DMS53 treated with DMSO at 0.1 percent for 48 hours (cell line): Measurements from ENCODE around the gene SPATC1L.
A peak's percentile ranks its signal among the peaks of the same experiment; 100 is the strongest.

Experiments
- DNase-seq: peaks from one replicate; lab custom pipeline; 2025; ENCODE audit not compliant: unreplicated experiment; lab: John Stamatoyannopoulos, UW

The SPATC1L gene

DNA sequence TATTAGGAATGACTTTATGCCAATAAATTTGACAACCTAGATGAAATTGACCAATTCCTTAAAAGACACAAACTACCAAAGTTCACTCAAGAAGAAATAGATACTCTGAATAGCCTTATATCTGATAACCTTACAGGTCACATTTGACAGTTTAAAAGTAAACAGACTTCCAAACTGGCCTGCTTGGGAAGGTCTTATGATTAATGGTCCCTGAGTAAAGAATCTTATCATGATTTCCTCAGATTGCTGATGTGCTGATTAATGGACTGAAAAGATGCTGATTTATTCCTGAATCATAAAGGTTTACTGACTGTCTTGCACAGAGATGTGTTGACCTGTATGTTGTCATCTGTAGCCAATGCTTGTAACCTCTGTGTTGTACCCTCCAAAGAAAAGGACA, 19.2 kb downstream of the SPATC1L start:
- no peak for DNase-seq

DNA sequence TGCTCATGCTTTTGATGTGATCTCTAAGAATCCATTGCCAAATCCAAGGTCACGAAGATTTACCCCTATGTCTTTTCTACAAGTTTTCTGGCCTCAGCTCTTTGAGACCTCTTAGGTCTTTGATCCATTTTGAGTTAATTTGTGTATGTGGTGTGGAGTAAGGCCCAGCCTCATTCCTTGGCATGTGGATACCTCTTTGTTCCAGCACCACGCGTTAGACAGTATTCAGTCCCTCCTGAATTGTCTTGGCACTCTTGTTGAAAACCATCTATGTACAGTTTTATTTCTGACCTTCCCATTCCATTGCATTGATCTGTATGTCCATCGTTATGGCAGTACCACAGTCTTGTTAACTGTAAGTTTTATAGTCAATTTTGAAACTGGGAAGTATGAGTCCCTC, 20.9 kb downstream of the SPATC1L start:
- DNase-seq: no peak

GRCh38 chr21:46161633-46162592, 22.3 kb downstream of the SPATC1L start:
- DNase-seq: no peak

DNA sequence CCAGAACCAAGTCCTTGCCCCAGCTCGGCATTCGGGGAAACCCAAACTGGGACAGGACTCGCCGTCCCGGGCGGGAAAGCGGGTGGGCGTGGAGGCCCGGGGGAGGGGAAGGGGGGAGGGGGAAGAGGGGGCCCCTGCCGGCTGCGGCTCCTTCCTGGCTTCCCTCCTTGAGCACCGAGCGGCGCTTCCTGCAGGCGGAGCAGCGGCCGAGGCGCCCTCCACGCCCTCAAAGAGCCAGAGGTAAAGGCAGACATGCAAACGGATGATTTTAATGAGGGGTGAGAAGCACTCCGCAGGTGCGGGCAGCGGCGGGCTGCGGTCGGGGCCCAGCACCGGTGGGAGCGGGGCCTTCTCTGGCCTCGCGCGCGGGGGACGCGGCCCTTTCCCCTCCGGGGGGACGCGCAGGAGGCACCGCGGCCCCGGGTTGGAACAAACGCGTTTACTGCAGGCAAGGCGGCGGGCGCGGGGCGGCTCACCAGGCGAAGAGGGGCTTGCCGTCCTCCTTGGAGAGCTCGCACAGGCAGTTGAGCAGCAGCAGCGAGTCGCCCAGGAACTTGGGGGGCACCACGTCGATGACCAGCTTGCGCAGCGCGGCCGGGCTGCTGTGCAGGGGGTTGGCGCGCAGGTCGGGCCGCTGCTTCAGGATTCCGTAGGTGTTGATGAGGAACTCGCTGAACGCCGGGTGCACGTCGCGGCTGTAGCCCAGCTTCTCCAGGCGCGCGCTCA, 23.2 kb downstream of the SPATC1L start:
- DNase-seq: no peak

GRCh38 chr21:46160657-46160906, 23.7 kb downstream of the SPATC1L start:
- no peak for DNase-seq

GRCh38 chr21:46159841-46160656, 24.2 kb downstream of the SPATC1L start:
- no peak for DNase-seq

DNA sequence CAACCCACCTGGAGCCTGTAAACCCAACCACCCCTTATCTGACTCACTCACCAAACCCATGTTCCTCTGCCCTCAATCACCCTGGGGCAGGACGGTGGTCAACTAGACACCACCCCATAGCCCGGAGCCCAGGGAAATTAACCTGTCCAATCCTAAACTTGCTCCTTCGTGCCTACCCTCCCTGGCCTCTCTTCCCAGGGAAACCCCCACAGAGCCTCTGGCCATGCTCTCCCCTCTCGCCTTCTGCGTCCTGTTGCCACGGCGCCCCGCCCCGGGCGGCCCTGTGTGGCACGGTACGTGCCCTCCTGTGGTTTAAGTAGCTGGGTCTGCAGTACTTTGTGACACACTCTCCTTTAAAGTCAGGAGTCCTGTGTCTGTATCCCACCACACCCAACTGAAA, 24.9 kb downstream of the SPATC1L start:
- no peak for DNase-seq

DNA sequence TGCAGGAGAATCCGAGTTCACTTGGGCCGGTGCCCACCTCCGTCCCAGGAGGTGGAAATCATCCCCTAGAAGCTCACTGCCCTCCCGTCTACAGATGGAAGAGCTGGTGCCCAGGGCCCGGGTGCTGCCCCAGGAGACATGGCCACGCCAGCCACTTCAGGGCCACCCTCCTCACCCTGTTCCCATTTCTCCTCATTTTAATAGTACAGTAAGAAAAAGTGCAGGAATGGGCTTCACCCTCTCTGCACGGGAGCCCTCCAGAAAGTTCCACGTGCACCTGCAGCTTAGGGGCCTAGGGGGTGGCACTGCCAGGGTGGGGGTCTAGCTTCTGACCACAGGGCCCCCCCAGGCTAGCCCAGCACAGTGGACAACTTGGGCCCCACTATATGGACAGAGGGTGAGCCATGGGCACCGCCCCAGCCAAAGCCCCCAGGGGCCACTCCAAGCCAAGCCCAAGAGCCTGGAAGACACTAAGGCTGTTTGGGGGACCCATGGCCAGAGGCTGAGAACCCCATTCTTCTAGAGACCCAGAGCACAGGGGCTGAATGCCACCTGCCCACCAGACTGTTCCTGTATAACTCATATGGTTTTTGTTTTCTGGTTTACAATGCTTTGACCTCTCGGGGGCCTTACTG, 25.5 kb downstream of the SPATC1L start:
- DNase-seq: no peak

DNA sequence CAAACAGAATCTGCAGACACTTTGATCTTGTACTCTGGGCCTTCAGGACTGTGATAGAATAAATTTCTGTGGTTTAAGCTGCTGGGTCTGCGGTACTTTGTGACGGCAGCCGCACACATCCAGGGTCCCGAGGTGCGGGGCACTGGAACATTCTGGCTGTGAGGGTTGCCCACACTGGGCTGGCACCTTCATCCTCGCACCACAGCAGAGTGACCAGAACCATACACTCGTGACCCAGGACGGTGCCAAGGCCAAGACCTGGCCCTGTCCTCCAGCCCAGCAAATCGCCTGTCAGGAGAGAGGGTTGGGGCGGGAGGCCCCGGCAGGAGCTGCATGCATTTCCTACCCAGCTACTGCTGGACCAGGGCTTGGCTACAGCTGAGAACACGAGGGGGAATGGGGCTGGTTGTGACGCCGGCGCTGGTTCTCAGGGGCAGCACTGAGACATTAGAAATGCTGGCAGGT, 26.2 kb downstream of the SPATC1L start:
- no peak for DNase-seq

DNA sequence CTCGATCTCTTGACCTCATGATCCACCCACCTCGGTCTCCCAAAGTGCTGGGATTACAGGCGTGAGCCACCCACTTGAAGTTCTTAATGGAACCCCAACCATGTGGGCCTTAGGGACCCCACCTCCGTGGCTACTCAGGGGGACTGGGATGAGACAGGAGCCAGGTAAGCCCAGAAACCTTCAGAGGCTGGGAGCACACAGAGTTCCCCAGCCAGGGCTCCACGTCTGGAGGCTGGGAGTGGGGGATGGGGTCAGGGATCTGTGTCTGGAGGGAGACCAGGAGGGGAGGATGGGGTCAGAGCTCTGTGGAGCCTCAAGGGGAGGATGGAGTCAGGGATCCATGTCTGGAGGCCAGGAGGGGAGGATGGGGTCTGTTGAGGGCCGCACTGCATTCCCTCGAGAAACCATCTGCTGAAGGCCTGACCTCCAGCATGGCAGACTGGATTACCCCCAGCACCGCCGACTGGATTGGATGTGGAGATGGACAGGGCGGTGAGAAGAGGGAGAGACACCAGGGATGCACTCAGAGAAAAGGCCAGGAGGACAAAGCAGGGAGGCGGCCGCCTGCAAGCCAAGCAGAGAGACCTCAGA, 26.8 kb downstream of the SPATC1L start:
- no peak for DNase-seq

DNA sequence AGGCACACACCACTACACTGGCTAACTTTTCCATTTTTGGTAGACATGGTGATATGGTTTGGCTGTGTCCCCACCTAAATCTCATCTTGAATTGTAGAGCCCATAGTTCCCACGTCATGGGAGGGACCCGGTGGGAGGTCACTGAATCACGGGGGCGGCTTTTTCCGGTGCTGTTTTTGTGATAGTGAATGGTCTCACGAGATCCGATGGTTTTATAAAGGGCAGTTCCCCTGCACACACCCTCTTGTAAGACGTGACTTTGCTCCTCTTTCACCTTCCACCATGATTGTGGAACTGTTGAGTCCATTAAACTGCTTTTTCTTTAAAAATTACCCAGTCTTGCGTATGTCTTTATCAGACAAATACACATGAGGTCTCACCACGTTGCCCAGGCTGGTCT, 27.6 kb downstream of the SPATC1L start:
- no peak for DNase-seq

DNA sequence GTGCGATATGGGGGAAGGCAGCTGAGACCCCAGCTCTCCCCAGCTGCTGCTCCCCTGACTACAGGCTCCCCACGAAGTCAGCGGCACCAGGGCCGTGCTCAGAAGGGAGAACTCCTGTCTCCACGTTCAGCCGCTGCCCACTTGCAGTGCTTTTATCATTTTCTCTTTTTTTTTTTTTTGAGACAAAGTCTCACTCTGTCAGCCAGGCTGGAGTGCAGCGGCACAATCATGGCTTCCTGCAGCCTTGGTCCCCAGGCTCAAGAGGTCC, 27.9 kb downstream of the SPATC1L start:
- DNase-seq: no peak

GRCh38 chr21:46155514-46156377, 28.5 kb downstream of the SPATC1L start, which contains the start of gene FTCD:
FTCD (minus strand) TSS chr21:46155579; CDS start chr21:46155523, 56 bp downstream.
- DNase-seq: no peak

DNA sequence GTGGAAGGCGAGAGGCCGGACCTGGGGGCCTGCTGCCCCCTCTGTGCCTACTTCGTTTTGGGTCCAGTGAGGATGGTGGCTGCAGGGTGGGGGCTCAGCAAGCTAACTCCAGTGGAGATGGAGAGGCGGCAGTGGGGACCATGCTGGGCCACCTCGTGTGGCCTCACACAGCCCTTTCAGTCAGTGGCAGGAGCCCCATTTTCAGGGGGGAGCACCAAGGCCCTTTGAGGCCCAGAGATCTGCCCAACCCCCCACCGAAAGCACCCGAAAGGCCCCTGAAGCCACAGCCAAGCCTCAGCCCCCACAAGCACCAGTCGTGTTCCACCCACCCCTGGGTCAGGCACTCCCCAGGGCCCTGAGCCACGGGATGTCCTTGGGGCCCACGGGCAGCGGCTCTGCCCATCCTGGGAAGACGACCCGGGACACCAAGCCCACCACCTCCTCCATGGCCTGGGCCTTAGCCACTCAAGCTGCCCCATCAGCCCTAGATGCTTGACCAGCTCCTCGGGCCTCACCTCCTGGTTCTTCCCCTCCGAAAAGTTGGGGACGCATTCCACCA, 29.2 kb downstream of the SPATC1L start:
- DNase-seq: no peak

DNA sequence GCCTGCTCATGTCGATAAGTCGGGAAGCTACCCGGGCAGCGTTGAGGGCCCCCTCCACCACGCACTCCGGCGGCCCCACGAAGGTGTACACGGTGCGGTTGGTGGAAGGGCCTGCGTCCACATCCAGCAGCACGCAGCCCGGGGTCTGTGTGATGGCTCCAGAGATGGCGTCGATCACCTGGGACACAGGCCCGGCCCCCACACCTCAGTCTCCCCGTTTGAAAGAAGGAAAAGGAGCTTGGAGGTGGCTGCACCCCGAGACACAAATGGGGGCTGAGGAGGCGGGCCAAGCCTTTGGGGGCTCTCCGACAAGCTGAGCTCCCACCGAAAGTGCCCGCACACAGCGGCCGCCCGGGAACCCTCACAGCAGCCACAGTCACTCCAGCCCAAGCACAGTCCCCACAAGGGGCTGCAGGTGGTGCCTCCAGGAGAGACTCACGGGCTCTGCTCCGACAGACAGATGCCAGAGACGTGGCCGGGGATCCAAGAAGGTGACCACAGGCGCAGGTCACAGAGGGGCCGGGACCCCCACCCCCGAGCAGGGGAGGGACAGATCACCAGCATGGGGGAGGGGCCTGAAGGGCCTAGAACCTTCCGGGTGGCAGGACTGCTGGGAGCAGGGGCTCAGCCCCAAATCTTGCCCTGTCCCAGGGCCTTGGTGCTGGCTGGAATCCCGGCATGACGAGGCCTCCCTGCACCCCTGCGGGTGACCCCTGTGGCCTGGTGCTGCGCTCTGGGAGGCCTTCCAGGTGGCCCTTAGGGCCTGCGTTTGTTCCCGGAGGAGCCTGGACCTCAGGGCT, 29.9 kb downstream of the SPATC1L start:
- no peak for DNase-seq

- DNase-seq: peak; percentile 12
Observed at GRCh38 chr21:46153247-46154154, 30.8 kb downstream of the SPATC1L start.

GRCh38 chr21:46152927-46153246, 31.4 kb downstream of the SPATC1L start:
- DNase-seq: no peak
